HCT116 (cell line): Measurements from ENCODE around the gene PFKFB2. TPM values are rescaled to one million over a fixed set of nuclear protein-coding genes. Genes with fewer than 3 reads are reported as not detected.

Experiments used
- ATAC-seq: fragments of 200-7000 bp; cut with Tn5 transposase; 2 replicates; pipeline ENCODE4 v1.9.1; 2020; ENCODE audit warnings: mild to moderate bottlenecking, moderate library complexity
- BruUV-seq: library from RNA; stranded (reverse); fragments of 400-500 nt; replicated peaks from 2 replicates; lab custom pipeline; 2021; lab: Mats Ljungman, UMichigan
- CTCF ChIA-PET: fragments of 300-600 bp; sonication (Branson Sonifier 250); formaldehyde crosslinking; loops from one replicate; lab custom pipeline; 2021; ENCODE audit warnings: antibody characterized with exemption; lab: Charles Lee
- POLR2A ChIA-PET: fragments of 300-600, 350-600 bp; sonication (Branson Sonifier 250); formaldehyde crosslinking; loops from one replicate; lab custom pipeline; 2021; ENCODE audit warnings: antibody characterized with exemption; lab: Charles Lee
- RAD21 ChIA-PET, 2 experiments: fragments of 300-600 bp; sonication (Branson Sonifier 250); formaldehyde crosslinking; loops; one replicate each; lab custom pipeline; 2023; ENCODE audit warnings: low total read pairs in 2 of 2; ENCODE audit not compliant: uncharacterized antibody in 2 of 2, unreplicated experiment in 2 of 2, low non-redundant PET in 1 of 2; lab: Charles Lee
- DNase-seq: peaks from one replicate; pipeline ENCODE4 v3.0.0-alpha.2; 2010; ENCODE audit warnings: low read depth, low spot score
- H2AFZ ChIP-seq: fragments of 200-600 bp; shearing (Covaris generic), sonication (generic); 2 replicates; pipeline ENCODE4 v1.6.1; 2017; ENCODE audit warnings: low read depth, mixed run types, mixed read lengths, antibody characterized with exemption, low read length; ENCODE audit not compliant: poor library complexity, severe bottlenecking
- H3K27ac ChIP-seq: 2 replicates; pipeline ENCODE4 v1.5.1; 2012; ENCODE audit warnings: low read depth, low read length
- H3K27me3 ChIP-seq: fragments of 200-600 bp; sonication (generic); 2 replicates; pipeline ENCODE4 v1.6.1; 2016; ENCODE audit warnings: mixed run types, low read length, mixed read lengths; ENCODE audit not compliant: insufficient read depth
- H3K36me3 ChIP-seq, 2 experiments: fragments of 200-500 bp in 1 of 2; fragments of 200-600 bp in 1 of 2; sonication (Bioruptor generic) in 1 of 2; sonication (generic) in 1 of 2; 2 replicates each; pipeline versions ENCODE4 v1.5.1 to v1.6.1; 2014 to 2016; ENCODE audit warnings: low read length in 2 of 2, inconsistent platforms in 1 of 2, mixed read lengths in 1 of 2, mixed run types in 1 of 2; ENCODE audit not compliant: insufficient read depth in 2 of 2, control insufficient read depth in 1 of 2
- H3K4me1 ChIP-seq, 2 experiments: fragments of 200-600 bp in 1 of 2; sonication (generic) in 1 of 2; 2 replicates each; pipeline versions ENCODE4 v1.5.1 to v1.6.1; 2012 to 2017; ENCODE audit warnings: low read length in 2 of 2, inconsistent platforms in 1 of 2, mild to moderate bottlenecking in 1 of 2, mixed read lengths in 1 of 2, mixed run types in 1 of 2, moderate library complexity in 1 of 2; ENCODE audit not compliant: insufficient read depth in 2 of 2, control insufficient read depth in 1 of 2
- H3K4me2 ChIP-seq: fragments of 200-600 bp; sonication (generic); 2 replicates; pipeline ENCODE4 v1.6.1; 2017; ENCODE audit warnings: mixed run types, low read length, mixed read lengths
- H3K4me3 ChIP-seq, 2 experiments: fragments of 200-600 bp in 1 of 2; sonication (generic) in 1 of 2; replicated peaks in 1 of 2; 2 replicates each; pipeline ENCODE4 v1.5.1; 2011 to 2016; ENCODE audit warnings: low read length in 2 of 2, control low read depth in 1 of 2, low read depth in 1 of 2, mild to moderate bottlenecking in 1 of 2, mixed read lengths in 1 of 2, mixed run types in 1 of 2
- H3K79me2 ChIP-seq: fragments of 200-600 bp; sonication (generic); 2 replicates; pipeline ENCODE4 v1.6.1; 2017; ENCODE audit warnings: mild to moderate bottlenecking, mixed run types, low read length, moderate library complexity, mixed read lengths; ENCODE audit not compliant: insufficient read depth
- H3K9ac ChIP-seq: fragments of 200-600 bp; sonication (generic); 2 replicates; pipeline ENCODE4 v1.6.1; 2016; ENCODE audit warnings: low read length, mixed read lengths
- H3K9me2 ChIP-seq: fragments of 200-600 bp; sonication (generic), shearing (Covaris generic); 2 replicates; pipeline ENCODE4 v1.6.1; 2017; ENCODE audit warnings: mixed run types, mild to moderate bottlenecking, moderate library complexity; ENCODE audit not compliant: insufficient read depth
- H3K9me3 ChIP-seq, 2 experiments: fragments of 200-500 bp in 1 of 2; fragments of 200-600 bp in 1 of 2; sonication (Bioruptor generic) in 1 of 2; sonication (generic) in 1 of 2; 2 replicates each; pipeline ENCODE4 v1.6.1; 2014 to 2017; ENCODE audit warnings: low read length in 2 of 2, mixed read lengths in 2 of 2, inconsistent platforms in 1 of 2, low read depth in 1 of 2, mild to moderate bottlenecking in 1 of 2, mixed run types in 1 of 2, moderate library complexity in 1 of 2; ENCODE audit not compliant: control insufficient read depth in 1 of 2, insufficient read depth in 1 of 2
- H4K20me1 ChIP-seq: fragments of 200-600 bp; sonication (generic), shearing (Covaris generic); 2 replicates; pipeline ENCODE4 v1.6.1; 2017; ENCODE audit warnings: mixed run types, mild to moderate bottlenecking, moderate library complexity; ENCODE audit not compliant: insufficient read depth
- TCF7L2 ChIP-seq: IDR thresholded peaks from 2 replicates; pipeline ENCODE4 v1.7.0; 2011; ENCODE audit warnings: borderline replicate concordance, inconsistent platforms; ENCODE audit not compliant: insufficient read depth, insufficient read length; ENCODE audit errors: extremely low read depth
- ZNF274 ChIP-seq: fragments of 200-500 bp; sonication (Bioruptor generic); IDR thresholded peaks from 2 replicates; pipeline ENCODE4 v1.6.1; 2014; ENCODE audit warnings: mild to moderate bottlenecking, low read depth, low read length, inconsistent platforms
- intact Hi-C: fragments of 100-400 bp; cut with micrococcal nuclease; formaldehyde crosslinking; loops from 2 replicates; pipeline ENCODE4 v1.10.0; 2022
- total RNA-seq: library from RNA; stranded (reverse); gene quantifications from one replicate; pipeline ENCODE4 v1.2.1, GENCODE V29; 2021; ENCODE audit not compliant: unreplicated experiment
- TF ChIP-seq, protein P1 (sequence below): IDR thresholded peaks from 2 replicates; pipeline ENCODE4 v1.6.1; 2011; ENCODE audit warnings: mild to moderate bottlenecking, low read length, moderate library complexity; ENCODE audit not compliant: insufficient replicate concordance; ENCODE audit errors: extremely low read depth

The PFKFB2 gene
- total RNA-seq, 1 experiment from 2014 or later: 13.9 TPM

DNA sequence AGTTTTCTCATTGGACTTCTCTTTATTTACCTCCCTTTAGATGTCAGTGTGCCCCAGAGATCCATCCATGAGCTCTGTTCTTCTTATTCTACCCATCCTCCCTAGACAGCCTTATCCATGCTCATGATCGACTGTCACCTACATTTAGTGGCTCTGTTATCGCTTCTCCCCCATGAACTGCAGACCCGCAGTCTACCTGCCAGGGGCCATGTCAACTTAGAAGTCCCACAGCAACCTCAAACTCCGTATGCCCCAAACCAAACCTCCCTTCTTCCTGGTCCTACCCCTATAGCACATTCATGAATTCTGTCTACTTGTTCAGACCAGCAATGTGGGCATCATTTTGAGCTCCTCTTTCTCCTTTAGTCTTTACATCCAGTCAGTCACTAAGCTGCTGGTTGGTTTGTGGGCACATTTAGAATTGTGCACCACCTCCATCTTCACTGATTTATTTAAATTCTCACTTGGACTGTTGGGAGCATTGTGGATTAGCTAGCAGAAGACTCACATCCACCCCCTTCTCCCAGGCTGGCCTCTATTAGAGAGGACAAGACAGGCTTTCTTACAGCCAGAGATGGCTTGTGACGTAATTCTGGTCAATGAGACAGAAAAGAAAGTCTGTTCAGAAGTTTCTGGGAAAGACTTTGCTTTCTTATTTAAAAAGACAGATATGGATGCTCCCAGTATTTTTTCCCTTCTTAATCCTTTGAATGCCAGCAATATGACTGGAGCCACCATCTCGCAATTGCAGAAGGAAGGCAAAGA is 39.6 kb upstream of the PFKFB2 start:
- Histone ChIP-seq H3K27ac (no peak overlapping the region), H3K4me3 (no peak overlapping the region), H3K36me3 (no peaks in the 10 kb centered on the region), H4K20me1 (no peaks in the 10 kb centered on the region), H2AFZ (no peak overlapping the region), H3K9me2 (no peaks in the 10 kb centered on the region), H3K9me3 (no peaks in the 10 kb centered on the region), H3K4me2 (no peak overlapping the region), H3K9ac (no peak overlapping the region), H3K27me3 (no peaks in the 10 kb centered on the region), H3K4me1 (peaks cover 0 to 43% of the 10 kb centered on the region in 2 experiments; a peak in 2 of 4 replicates), H3K79me2 (no peaks in the 10 kb centered on the region)
- intact Hi-C loops: no loop called here
- CTCF ChIA-PET: no interaction called here
- RAD21 ChIA-PET: no interaction called here
- no TSS peak for BruUV-seq
- ATAC-seq (no peak), DNase-seq (no peak)
- TF ChIP-seq ZNF274 (no peak), TCF7L2 (no peak)
- POLR2A ChIA-PET: no interaction called here

DNA sequence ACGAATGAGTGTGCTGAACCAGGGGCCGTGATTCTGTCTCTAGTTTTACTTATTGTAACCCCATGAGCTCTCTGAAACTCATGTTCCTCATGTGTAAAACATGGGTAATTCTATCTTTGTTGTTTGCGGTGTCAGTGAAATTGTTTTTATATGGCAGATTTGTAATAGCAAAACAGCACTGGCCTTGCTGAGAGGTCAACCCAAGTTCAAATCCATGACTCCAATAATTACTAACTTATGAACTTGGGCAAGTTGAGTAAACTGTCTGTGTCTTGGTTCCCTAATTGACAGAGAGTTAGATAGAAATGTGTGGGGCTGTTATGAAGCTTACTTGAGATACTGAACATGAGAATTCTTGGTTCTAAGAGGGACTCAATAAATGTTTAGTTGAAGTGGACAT is 38.3 kb upstream of the PFKFB2 start:
- Histone ChIP-seq H3K4me1 (peaks cover 3 to 51% of the 10 kb centered on the region in 2 experiments), H3K9me3 (no peaks in the 10 kb centered on the region), H2AFZ (no peak overlapping the region), H3K27me3 (no peaks in the 10 kb centered on the region), H3K36me3 (no peaks in the 10 kb centered on the region), H3K9ac (no peak overlapping the region), H3K4me2 (no peak overlapping the region), H3K4me3 (no peak overlapping the region), H4K20me1 (no peaks in the 10 kb centered on the region), H3K9me2 (no peaks in the 10 kb centered on the region), H3K79me2 (no peaks in the 10 kb centered on the region), H3K27ac (no peak overlapping the region)
- RAD21 ChIA-PET: no interaction called here
- intact Hi-C loops: no loop called here
- POLR2A ChIA-PET: no interaction called here
- CTCF ChIA-PET: no interaction called here
- ATAC-seq (no peak), DNase-seq (no peak)
- TF ChIP-seq, protein P1, sequence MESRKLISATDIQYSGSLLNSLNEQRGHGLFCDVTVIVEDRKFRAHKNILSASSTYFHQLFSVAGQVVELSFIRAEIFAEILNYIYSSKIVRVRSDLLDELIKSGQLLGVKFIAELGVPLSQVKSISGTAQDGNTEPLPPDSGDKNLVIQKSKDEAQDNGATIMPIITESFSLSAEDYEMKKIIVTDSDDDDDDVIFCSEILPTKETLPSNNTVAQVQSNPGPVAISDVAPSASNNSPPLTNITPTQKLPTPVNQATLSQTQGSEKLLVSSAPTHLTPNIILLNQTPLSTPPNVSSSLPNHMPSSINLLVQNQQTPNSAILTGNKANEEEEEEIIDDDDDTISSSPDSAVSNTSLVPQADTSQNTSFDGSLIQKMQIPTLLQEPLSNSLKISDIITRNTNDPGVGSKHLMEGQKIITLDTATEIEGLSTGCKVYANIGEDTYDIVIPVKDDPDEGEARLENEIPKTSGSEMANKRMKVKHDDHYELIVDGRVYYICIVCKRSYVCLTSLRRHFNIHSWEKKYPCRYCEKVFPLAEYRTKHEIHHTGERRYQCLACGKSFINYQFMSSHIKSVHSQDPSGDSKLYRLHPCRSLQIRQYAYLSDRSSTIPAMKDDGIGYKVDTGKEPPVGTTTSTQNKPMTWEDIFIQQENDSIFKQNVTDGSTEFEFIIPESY: no peak
- TF ChIP-seq ZNF274: no peak
- no TSS peak for BruUV-seq
